ENCODE results near the gene MEOX2.

DNA sequence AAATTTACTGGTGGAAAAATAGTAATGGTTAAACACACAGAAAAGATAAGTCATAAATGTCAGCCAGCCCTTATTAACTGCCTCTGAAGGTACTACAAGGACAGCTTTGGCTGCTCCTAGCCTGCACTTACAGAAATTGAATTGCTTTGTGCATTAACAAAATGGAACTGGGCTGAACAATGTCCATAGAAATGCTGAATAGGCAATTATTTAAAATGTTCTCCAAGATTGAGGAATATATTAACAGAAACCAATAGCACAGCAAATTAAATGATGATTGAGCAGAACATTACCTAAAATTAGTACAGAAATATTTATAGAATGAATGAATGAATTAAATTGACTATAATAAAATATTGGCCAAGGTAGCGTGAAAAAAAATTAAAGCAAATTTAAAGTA is 82.3 kb downstream of the MEOX2 start:
- TF ChIP-seq, protein P1, sequence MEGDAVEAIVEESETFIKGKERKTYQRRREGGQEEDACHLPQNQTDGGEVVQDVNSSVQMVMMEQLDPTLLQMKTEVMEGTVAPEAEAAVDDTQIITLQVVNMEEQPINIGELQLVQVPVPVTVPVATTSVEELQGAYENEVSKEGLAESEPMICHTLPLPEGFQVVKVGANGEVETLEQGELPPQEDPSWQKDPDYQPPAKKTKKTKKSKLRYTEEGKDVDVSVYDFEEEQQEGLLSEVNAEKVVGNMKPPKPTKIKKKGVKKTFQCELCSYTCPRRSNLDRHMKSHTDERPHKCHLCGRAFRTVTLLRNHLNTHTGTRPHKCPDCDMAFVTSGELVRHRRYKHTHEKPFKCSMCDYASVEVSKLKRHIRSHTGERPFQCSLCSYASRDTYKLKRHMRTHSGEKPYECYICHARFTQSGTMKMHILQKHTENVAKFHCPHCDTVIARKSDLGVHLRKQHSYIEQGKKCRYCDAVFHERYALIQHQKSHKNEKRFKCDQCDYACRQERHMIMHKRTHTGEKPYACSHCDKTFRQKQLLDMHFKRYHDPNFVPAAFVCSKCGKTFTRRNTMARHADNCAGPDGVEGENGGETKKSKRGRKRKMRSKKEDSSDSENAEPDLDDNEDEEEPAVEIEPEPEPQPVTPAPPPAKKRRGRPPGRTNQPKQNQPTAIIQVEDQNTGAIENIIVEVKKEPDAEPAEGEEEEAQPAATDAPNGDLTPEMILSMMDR (IDR thresholded peaks at IDR 0.05; ENCODE audit: insufficient read depth, low read depth, low read length): no peak
- TF ChIP-seq EZH2 (IDR thresholded peaks at IDR 0.05; ENCODE audit: insufficient read depth, low read length): no peak

All from astrocyte (in vitro differentiated cells and primary cell).